Ureter (tissue), 1 donor: ENCODE measurements around the gene ACTR10. TPM values are rescaled to one million over a fixed set of nuclear protein-coding genes. Genes with fewer than 3 reads are reported as not detected.
A peak's percentile ranks its signal among the peaks of the same experiment; 100 is the strongest.

ENCODE experiments used
- DNase-seq: peaks from one replicate; pipeline ENCODE4 v3.0.0-alpha.2; 2020; ENCODE audit warnings: low spot score
- total RNA-seq: library from RNA; stranded (reverse); gene quantifications from one replicate; pipeline ENCODE4 v1.2.4, GENCODE V29; 2023
- donor health status: DM: yes; HTN: yes; CAD: no.

ACTR10 gene
- total RNA-seq, 1 donor from 2014 or later = 61.5 TPM

DNA sequence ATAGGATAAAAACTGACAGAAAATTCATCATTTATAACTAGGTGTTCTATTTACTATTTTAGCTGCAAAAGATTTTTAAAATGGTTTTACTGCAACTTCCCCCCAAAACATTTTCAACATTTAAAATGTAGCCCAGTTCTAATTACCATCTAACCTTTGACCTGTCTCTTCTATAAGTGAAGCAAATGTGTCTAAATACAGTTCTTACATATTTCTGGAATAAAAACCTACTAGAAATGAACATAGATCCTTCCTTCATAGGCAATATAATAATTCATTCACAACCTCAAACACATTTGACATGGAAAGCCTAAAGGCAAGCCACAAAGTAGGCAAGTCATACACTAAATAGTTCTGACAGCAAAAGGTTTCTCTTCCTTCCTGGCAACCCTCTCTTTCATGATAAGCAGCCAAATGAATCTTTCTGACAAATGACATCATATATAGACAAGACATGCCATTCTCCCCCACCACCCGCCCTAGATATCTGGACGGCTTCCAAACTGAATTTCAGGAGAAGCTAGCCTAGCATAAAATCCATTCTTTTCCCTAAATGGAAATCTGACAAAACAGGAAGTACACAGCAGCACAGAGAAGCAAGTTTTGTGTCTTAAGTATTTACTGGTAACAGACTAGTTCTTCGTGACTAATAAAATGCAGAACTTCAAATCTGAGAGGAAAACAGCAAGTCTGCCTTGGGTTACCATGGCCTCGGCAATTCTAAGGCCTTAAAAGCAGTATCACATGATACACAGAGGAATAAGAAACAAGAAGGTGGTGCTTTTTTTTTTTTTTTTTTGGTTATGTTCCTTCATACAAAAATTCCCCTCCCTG lies 81.2 kb downstream of the ACTR10 start:
- peak; percentile 60 for DNase-seq

DNA sequence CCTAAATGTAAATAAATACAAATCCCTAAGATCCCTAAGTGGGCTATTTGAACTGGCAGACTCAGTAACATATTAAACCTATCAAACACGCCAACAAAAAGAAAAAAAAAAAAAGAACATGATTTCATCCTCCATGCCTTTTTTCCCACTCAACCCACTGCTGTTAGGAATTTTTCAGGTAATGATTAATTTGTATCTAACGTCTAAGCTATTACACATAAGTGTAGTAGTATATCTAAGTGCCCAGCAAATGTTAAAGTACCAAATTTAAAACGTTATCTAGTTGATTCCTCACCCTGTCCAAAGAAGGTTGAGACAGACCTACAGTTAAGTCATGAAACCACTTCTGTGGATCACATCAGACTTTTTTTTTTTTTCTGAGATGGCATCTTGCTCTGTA lies 82.0 kb downstream of the ACTR10 start:
- DNase-seq = no peak

DNA sequence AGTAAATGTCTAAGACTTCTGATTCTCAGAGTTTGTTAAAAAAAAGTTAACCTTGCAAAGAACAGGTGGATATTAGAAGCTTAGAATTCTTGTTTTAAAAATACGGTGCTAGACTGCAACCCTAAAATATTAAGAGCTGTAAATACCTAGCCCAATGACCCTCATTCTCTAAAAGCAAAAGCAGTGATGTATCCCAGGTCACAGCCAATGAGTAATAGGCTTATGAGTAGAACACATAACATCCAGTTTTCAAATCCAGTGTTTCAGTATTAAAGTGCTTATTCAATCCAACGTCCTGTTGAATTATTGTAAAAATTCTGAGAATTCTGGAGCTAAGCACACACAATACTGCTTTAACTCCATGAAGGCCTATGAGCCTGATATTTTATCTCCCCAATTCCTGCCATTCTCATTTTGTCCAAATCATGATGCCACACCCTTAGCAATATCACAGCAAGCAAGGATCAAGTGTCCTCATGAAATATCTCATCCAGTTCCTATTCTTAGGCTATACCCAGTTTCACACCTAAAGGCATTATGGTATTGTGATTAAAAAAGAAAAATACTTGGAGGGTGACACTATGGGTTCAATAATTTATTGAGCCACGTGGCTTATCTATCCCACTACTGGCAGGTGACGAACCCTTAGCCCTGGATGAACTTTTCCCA lies 83.1 kb downstream of the ACTR10 start:
- DNase-seq = no peak

DNA sequence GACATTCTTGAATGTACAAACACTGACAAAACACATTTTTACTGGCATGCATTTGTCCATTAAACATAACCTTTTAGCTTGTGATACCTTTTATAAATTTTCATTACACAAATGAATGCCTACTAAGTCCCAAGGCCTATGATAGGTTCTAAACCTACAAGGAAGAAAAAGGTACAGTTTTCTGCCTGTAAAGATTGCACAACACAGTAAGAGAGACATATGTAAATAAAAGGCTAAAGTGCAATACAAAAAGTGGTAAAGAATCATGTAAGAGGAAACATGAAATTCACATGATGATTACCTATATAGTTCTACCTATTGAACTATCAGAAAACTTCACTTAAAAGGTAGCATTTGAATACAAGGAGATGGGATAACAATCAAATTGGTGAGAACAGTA lies 83.8 kb downstream of the ACTR10 start:
- no peak for DNase-seq

DNA sequence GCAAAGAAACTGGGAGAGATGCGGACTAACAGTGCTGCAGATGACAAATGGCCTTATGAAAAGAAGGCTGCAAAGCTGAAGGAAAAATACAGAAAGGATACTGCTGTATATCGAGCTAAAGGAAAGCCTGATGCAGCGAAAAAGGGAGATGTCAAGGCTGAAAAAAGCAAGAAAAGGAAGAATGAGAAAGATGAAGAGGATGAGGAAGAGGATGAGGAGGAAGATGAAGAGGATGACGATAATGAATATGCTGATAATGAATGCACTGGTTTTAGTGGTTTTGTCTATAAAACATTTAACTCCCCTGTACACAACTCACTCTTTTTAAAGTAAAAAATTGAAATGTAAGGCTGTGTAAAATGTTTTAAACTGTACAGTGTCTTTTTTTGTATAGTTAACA lies 85.2 kb downstream of the ACTR10 start:
- no peak for DNase-seq

Other genes with a start within 250 kb of the ACTR10 start
- gene ARMH4, start 47.9 kb upstream of the ACTR10 start, total RNA-seq = 2.9 TPM
- gene PSMA3, start 44.7 kb downstream of the ACTR10 start, total RNA-seq = 185 TPM
- 33.9 TPM for gene ARID4A, start 98.4 kb downstream of the ACTR10 start, total RNA-seq
- not detected for gene TOMM20L, start 195.8 kb downstream of the ACTR10 start, total RNA-seq
- 39.4 TPM for gene TIMM9, start 227.4 kb downstream of the ACTR10 start, total RNA-seq
- gene KIAA0586, start 227.6 kb downstream of the ACTR10 start, total RNA-seq = 21.7 TPM